IPS DF 4.7 (cell line): ENCODE measurements around the gene XXYLT1.
"Not testable (repeated sequence)": the region's sequence is repeated elsewhere in the genome, so short reads cannot be mapped to it uniquely, and the experiment has no call there.

Experiments
- DNase-seq: peaks from one replicate; pipeline ENCODE4 v3.0.0-alpha.2; 2013; ENCODE audit warnings: low spot score; ENCODE audit errors: extremely low read depth

Gene XXYLT1

DNA sequence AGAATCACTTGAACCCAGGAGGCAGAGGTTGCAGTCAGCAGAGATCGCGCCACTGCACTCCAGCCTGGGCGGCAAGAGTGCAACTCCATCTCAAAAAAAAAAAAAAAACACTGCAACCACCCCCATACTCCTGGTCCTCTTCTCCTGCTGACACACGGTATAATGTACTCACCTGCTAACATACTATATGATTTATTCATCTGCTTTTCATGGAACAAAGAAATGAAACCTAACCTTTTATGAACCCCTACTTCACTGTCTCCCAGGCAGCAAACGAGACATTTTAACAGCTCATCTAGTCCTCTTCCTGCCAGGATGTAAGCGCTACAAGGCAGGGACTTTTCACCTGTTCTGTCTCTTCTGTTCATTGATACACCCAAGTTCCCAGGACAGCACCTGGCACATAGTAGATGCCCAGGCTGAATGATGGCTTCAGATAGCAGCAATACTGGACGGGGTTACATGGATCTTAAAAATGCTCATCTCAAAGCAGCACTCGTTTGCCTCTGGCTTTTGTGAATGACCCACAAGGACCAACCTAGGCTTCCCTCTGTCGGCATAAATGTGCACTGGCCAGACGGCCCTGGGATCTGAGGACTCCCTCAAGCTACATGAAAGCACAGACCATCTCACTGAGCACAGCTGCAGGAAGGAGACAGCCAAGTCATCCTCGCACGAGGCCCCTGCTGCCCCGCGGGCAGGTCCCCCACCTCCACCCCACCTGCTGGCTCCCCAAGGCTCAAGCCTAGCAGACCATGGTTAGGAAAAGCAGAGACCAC lies 20.3 kb downstream of the XXYLT1 start:
- no peak for DNase-seq

DNA sequence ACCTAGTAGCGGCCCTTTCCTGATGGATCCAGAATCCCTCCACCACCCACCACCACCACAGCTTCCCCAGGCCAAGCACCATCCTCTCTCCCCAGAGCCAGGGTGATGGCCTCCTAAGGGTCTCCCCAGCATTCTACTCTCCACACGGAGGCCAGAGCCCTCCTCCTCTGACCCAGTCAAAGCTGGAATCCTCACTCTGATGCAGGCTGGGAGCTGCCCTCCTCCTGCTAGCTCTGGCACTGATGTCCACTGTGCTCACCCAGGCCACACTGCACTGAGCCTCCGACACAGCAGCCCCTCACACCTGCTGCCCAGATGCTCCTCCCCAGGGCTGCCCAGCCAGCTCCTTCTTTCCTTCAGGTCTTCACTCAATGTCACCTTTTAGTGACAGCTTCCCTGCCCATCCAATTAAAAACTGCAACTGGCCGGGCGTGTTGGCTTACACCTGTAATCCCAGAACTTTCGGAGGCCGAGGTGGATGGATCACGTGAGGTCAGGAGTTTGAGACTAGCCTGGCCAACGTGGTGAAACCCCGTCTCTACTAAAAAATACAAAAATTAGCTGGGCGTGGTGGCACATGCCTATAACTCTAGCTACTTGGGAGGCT lies 21.0 kb downstream of the XXYLT1 start:
- DNase-seq, result no peak

DNA sequence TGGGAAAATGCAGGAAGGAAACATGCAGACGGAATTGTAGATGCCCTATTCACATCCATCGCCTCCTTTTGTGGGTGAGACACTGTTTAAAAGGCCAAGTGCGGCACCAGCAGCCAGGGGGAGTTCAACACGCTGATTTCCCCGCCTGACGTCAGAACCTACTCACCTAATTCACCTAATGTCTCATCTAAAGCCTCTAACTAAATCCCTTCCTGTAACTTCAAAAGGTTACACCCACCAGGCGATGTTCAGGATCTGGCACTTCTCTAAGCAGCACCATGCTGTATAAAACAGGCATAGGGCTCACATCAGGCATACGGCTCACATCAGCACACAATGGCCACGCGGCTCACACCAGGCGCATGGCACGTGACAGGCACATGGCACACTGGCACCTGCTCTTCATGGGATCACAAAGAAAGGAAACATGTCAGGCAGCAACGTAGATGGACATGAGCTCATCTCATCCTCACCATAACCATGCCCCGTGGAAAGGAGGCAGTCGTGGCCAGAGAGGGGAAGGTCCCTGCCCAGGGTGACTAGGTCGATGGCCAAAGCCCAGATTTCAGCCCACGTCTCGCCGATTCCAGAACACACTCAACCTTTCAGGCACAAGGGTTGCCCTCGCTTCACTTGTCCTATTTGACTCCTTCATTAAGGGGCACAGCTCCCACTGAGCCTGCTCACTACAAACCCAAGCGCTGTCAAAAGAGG lies 21.7 kb downstream of the XXYLT1 start:
- no peak for DNase-seq

DNA sequence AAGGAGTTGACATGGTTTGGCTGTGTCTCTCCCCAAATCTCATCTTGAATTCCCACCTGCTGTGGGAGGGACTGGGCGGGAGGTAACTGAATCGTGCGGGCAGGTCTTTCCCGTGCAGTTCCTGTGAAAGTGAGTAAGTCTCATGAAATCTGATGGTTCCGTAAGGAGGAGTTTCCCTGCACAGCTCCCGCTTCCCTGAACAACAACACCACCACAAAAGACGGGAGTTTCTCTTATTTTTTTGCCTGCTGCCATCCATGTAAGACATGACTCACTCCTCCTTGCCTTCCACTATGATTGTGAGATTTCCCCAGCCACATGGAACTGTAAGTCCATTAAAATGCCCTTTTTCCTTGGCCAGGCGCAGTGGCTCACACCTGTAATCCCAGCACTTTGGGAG lies 22.7 kb downstream of the XXYLT1 start:
- no peak for DNase-seq

DNA sequence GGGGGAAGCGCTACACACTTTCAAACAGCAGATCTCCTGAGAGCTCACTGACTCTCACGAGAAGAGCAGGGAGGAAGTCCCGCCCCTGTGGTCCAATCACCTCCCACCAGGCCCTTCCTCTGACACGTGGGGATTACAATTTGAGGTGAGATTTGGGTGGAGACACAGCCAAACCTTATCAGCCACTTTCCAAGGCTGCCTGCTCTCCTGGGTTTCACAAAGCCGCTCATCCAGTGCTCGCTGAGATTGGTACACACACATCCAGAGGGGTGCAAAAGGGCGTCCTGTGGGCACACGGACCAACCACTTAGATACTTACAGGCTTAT lies 23.1 kb downstream of the XXYLT1 start:
- no peak for DNase-seq

DNA sequence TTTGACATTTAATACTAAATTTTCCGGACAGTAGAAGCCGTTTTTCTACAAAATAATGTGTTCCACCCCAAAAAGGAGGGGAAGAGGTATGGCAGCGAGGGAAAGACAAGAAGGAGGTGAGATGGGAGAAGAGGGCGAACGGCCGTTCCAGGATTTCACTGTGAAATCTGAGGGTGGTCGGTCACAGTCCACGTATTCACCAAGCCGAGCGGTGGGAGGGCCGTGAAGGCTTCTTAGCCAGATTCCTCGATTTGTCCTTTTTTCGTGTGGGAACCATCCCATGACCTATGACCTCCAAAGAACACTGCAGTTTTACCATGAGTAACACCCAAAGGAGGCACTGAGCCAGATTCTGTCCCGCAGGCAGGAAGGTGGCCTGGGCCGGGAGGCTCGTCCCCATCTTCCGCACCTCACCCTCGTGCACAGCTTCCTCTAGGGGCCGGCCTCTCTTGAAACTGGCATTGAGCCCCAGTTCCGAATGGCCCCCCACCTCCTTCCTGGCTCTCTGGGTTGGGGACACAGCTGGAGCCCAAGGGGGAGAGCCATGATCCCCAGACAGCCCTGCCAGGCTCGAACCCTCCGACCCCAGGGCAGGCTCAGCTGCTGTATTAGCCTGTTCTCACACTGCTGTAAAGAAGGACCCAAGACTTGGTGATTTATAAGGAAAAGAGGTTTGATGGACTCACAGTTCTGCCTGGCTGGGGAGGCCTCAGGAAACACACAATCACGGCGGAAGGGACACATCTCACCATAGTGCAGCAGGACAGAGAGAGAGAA lies 23.7 kb downstream of the XXYLT1 start:
- DNase-seq, result no peak

DNA sequence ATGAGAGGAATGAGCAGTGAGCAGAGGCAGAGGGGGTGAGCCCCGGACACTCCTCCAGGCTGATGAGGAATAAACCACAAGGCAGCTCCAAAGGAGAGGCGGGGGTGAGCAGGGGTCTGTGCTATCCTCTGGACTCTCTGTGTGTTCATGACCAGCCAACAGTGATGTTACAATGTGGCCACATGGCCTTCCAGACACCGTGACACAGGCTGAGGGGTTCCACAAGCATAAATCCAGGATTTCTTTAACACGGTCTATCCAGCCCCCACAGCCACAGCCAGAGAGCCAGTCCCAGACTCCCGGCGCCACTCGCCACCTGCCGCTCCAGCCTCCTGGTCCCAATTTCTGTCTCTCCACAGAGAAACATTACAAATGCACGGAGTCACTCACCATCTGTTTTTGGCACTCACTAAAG lies 24.4 kb downstream of the XXYLT1 start:
- no peak for DNase-seq

DNA sequence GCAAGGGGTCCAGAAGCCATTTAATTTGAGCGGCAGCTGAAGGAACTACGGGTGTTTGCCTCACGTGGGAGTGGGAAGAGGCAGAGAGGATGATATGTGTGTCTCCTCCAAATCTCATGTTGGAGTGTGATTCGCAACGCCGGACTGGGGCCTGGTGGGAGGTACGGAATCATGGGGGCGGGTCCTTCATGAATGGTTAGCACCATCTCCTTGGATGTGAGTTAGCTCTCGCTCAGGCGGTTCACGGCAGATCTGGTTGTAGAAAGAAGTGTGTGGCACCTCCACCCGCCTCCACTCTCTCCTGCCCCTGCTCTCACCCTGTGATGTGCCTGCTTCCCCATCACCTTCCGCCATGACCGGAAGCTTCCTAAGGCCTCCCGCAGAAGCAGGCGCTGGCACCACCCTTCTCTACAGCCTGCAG lies 25.4 kb downstream of the XXYLT1 start:
- no peak for DNase-seq

DNA sequence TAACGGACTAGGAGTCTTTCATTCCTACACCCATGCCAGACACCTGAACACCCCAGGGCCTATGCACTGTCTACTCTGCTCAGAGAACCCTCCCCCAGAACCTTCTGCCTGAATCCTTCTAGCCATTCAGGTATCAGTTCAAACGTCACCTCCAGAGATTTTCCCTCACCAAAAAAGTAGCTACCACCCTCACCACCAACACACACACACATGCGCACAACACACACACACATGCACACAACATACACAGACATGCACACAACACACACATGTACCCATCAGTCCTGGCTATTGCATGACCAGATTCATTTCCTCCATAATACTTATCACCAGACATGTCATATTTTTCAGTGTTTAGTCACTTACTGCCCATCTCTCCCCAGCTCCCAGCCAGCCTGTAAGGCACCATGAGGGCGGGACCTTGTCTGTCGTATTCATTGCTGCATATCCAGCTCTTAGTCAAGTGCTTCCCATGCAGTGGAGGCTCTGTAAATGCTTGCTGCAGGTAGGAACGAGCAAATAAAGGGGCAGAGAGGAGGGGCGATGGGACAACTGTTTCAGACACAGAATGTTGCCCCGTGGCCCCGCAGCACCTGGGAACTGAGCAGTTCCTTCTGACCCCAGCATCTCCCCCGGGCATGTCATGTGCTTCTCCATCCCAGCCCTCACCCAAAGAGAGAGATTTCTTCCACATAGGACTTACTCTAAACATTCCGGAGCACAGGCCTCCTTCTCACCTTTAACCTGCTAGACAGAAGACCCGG lies 29.2 kb downstream of the XXYLT1 start:
- DNase-seq, result no peak

DNA sequence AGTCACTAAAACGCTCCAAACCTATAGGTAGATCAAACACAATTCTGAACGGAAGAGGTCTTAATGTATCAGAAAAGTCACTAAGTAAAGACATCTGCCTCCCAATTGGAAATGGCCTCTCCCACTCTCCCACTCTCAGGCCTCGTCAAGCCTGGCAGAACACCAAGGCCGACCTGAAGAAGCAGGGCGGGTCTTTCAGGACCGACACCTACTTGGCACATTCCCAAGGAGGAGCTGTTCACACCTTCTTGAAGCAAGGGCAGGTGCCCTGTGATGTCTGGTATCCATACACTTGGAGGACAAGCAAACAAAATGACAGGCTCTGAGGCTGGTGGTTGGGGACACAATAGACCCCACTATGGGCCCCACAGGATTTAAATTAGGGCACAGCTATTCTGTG lies 30.0 kb downstream of the XXYLT1 start:
- no peak for DNase-seq

DNA sequence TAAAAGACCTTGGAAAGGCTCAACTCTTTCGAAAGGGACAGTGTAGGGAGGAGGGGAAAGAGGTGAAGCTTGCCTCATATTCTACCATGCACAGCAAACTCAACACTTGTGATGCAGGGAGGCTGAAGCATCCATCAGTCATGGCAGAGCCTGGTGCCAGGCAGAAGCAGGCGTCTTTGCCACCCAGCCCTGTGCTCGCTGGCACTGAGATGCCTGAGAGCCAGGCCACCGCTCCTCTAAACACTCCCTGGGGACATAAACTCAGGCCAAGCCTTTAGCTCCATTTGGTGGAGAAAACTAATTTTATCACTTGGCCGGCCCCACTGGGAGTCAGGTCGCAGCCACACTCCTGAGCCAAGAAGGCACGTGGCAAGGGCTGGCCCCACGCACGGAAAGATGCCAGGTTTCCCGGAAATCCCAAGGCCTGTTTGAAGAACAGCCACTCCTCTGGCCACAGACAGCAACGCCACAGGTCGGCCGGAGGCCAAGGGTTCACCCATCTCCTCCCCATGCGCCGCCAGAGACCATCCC lies 30.7 kb downstream of the XXYLT1 start:
- DNase-seq, result no peak

DNA sequence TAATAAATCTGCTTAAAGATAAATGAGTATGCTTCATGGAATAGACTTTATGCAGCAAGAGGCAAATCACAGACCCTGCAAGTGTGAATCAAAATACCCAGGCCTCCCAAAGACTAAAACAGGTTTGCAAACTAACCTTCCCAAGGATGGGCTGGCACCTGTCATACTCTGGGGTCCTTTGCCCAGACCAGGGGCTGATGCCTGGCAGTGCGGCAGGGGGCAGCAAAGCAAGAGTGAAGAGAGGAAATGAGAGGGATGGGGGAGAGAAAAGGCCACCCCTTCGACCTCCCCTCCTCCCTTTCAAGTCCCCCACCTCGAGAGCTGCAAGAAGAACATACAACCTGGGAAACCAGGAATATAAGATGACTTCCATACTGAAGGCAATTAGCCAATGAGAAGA lies 31.8 kb downstream of the XXYLT1 start:
- no peak for DNase-seq

DNA sequence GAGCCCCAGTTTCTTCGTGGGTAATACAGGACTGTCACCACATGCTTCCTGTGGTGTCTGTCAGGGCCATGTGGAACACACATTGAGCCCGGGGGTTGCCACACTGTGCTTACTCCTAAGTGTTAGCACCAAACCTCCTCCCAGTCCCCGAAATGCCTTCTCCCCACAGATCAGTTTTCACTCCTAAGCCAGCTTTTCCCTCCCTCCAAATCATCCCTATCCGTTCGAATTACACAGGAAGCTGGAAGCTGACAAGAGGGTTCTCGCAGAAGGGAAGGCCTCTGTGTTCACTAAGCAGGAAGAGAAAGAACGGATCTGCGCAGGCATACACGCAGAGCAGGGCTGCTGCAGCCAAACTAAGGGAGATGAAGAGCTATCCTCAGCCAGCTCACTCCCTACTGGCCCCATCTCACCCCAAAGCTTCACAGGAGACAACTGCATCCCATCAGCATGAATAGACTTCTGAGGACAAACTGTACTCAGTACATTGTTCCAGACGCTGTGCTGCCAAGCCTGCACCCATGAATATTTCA lies 32.3 kb downstream of the XXYLT1 start:
- no peak for DNase-seq

DNA sequence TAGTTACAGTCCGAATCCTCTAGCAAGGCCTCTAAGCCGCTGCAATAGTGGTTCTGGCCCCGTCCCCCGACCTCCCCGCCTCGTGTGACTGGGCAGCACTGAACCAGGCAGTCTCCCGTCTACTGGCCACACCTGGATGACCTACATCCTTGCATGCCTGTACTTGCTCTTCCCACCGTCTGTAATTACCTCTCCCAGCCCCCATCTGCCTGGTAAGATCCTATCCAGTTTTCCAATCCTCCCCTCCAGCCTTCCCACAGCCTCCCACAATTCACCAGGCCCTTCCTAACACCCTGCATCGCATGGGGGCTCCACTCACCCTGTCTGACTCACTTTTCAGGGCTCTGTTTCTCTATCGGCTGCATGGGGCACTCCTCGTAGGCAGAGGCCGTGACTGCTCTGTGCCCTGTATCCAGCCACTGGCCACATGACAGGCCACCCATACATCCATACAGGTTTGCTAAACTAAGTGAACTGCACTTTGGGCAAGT lies 32.8 kb downstream of the XXYLT1 start:
- no peak for DNase-seq

DNA sequence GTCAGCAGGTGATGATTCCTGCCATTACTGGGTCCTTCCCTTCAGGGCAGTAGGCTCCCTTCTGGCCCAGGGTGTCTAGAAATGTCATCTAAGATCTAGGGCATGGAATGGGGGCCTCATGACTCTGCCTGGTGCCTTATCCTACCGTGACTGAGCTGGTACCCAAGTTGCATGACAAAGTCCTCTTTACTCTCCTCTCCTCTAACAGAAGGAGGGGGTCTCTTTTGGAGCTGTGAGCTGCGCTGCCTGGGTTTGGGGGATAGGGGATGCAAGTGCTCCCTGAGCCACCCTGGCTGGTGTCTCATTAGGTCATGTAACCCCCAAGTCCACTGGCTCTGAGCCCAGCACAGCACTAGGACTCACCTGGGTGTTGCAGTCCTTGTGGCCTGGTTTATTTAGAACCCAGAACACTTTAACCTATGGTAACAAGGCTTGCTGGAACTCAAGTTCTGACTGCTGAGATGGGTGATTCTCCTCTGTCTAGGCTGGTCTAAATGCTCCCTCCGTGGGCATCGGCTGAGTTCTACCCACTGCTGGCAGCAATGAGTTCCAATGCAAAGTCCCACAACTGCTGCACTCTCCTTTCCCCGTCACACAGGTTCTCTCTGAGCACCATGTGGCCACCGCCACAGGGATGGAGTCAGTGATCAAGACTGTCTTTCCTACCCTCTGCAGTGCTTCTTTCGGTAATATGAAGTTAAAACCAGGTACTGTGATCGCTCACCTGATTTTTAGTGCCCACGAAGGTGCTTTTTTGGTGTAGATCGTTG lies 34.0 kb downstream of the XXYLT1 start:
- DNase-seq, result no peak

DNA sequence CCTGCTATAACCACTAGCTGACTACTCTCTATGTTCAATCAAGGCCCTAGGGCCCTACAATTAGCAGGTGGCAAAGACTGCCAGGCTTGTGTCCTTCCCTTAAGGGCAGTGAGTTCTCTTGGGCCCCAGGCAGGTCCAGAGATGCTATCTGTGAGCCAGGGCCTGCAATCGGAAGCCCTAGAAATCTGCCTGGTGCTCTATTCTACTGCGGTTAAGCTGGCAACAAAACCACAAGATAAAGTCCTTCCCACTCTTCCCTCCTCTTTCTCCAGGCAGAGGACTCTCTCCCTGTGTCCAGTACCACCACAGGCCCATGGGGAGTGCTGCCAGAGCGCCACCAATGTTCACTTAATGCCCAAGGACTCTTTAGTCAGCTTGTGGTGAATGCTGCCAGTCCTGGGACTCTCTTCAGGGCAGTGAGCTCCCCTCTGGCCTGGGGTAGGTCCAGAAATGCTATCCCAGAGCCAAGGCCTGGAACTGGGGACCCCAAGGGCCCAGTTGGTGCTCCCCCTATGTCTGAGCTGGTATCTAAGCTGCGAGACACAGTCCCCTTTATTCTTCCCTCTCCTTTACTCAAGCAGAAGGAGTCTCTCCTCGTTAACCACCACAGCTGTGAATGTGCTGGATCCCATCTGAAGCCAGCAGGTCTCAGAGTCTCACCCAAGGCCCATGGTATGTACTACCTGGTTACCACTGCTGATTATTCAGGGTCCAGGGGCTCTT lies 34.7 kb downstream of the XXYLT1 start:
- no peak for DNase-seq

DNA sequence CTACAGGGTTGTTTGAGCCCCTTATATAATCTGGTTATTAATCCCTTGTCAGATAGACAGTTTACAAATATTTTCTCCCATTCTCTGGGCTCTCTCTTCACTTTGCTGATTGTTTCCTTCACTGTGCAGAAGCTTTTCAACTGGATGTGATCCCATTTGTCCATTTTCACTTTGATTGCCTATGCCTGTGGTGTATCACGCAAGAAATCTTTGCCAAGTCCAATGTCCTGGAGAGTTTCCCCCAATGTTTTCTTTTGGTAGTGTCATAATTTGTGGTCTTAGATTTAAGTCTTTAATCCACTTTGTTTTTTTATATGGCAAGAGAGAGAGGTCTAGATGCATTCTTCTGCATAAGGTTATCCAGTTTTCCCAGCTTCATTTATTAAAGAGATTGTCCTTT lies 40.7 kb downstream of the XXYLT1 start:
- DNase-seq, result no peak

DNA sequence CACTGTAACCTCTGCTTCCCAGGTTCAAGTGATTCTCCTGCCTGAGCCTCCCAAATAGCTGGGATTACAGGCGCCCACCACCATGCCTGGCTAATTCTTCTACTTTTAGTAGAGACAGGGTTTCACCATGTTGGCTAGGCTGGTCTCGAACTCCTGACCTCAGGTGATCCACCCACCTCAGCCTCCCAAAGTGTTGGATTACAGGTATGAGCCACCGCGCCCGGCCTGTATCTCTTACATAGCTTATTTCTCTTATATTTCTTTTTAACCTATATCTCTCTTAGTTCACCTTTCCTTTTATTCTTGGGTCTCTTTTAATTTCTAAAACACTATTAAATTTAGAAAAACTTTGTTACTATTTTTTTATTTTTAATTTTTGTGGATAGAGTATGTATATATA lies 42.1 kb downstream of the XXYLT1 start:
- not testable (repeated sequence) for DNase-seq

DNA sequence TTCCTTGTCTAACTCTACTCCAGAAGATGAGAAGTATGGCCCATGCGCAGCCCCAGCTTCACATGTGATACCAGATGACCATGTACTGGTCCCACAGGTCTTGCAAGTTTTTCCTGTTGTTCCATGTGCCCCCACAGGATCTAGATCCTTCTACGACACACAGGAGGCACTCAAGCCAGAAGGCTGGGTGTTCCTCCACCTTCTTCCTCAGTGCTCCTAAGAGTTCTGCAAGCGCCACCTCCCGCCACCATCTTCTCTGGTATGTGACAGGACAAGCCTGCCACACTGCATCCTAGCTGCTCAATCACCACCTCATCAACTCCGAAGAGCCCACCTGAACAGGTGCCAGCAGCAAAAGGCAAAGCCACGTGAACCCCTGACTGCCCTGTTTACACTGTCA lies 43.1 kb downstream of the XXYLT1 start:
- DNase-seq, result no peak
